Small intestine (tissue), 7 donors: Measurements from ENCODE around the gene ZFAND2A. TPM values are rescaled to one million over a fixed set of nuclear protein-coding genes. Genes with fewer than 3 reads are reported as not detected.

Experiments
- DNase-seq, 2 donors: peaks; one replicate each; pipeline versions ENCODE4 v3.0.0 to v3.0.0-alpha.2; 2013
- FAIRE-seq: peaks from 2 replicates; lab custom pipeline; 2012; peaks lifted over from hg19 to GRCh38; lab: Jason Lieb, UNC
- H3K27ac ChIP-seq, 3 donors: one replicate each; pipeline ENCODE4 v1.5.1; 2013; ENCODE audit warnings: low read length in 2 of 3, mild to moderate bottlenecking in 2 of 3, control low read depth in 1 of 3, inconsistent platforms in 1 of 3, low read depth in 1 of 3, moderate library complexity in 1 of 3
- H3K27me3 ChIP-seq, 3 donors: one replicate each; pipeline ENCODE4 v1.6.1; 2013; ENCODE audit warnings: low read length in 3 of 3, inconsistent platforms in 1 of 3; ENCODE audit not compliant: control insufficient read depth in 3 of 3, insufficient read depth in 3 of 3
- H3K36me3 ChIP-seq, 3 donors: one replicate each; pipeline ENCODE4 v1.6.1; 2013; ENCODE audit warnings: low read length in 3 of 3, inconsistent platforms in 1 of 3, low read depth in 1 of 3, mild to moderate bottlenecking in 1 of 3, moderate library complexity in 1 of 3; ENCODE audit not compliant: control insufficient read depth in 3 of 3, insufficient read depth in 2 of 3
- H3K4me1 ChIP-seq, 3 donors: one replicate each; pipeline ENCODE4 v1.6.1; 2013; ENCODE audit warnings: low read length in 2 of 3, inconsistent platforms in 1 of 3, low read depth in 1 of 3, mild to moderate bottlenecking in 1 of 3, moderate library complexity in 1 of 3; ENCODE audit not compliant: control insufficient read depth in 3 of 3, insufficient read depth in 2 of 3
- H3K4me3 ChIP-seq, 3 donors: one replicate each; pipeline ENCODE4 v1.5.1; 2013; ENCODE audit warnings: low read length in 3 of 3, control low read depth in 1 of 3, inconsistent platforms in 1 of 3, low read depth in 1 of 3, mild to moderate bottlenecking in 1 of 3, moderate library complexity in 1 of 3
- H3K9me3 ChIP-seq, 2 donors: one replicate each; pipeline ENCODE4 v1.6.1; 2013; ENCODE audit warnings: low read depth in 1 of 2, low read length in 1 of 2; ENCODE audit not compliant: control insufficient read depth in 2 of 2, insufficient read depth in 1 of 2
- WGBS, 3 donors: extraction: QIAGEN DNeasy Blood & Tissue Kit; methylation state at CpG; one replicate each; pipeline ENCODE4 v1.1.7; 2013; 5-methylcytosine and 5-hydroxymethylcytosine counted together
- polyA plus RNA-seq, 4 donors: library from polyadenylated mRNA; stranded (reverse) in 3 of 4; unstranded in 1 of 4; fragments of 200-250 nt in 3 of 4; fragments of 120-200 nt in 1 of 4; gene quantifications; one replicate each; pipeline versions ENCODE4 v1.2.1 to v1.2.3, GENCODE V29; 2013
- donor health status: healthy with polysubstance abuse.
- donor health status: control.
- donor health status: control.
- donor health status: Bipolar disorder and iron deficiency.
- donor health status: healthy.

Gene ZFAND2A
- polyA plus RNA-seq, 4 donors, result 18.7 to 84.5 (median 50.5) TPM

- Histone ChIP-seq H3K27me3 (no peaks in the 10 kb centered on the region), H3K9me3 (peaks cover 0 to 2% of the 10 kb centered on the region in 2 donors), H3K4me3 (no peak overlapping the region), H3K4me1 (no peaks in the 10 kb centered on the region), H3K36me3 (peaks cover 0 to 33% (median 2%) of the 10 kb centered on the region in 3 donors), H3K27ac (no peak overlapping the region)
- FAIRE-seq, result no peak
- 95 to 98% (median 98%) methylated on average over 9 to 13 of the region's 13 CpGs for WGBS, 3 donors
- DNase-seq, result no peak
Observed at GRCh38 chr7:1129431-1129830, 30.6 kb downstream of the ZFAND2A start.

GRCh38 chr7:1127001-1127400, 33.0 kb downstream of the ZFAND2A start:
- H3K9me3 ChIP-seq, result no peaks in the 10 kb centered on the region
- no peak for DNase-seq
- H3K36me3 ChIP-seq, result peaks cover 0 to 47% (median 2%) of the 10 kb centered on the region in 3 donors
- H3K4me1 ChIP-seq, result no peaks in the 10 kb centered on the region
- FAIRE-seq, result no peak
- 94 to 95% (median 94%) methylated on average over 7 of the region's 7 CpGs for WGBS, 3 donors
- no peak overlapping the region for H3K27ac ChIP-seq
- no peaks in the 10 kb centered on the region for H3K27me3 ChIP-seq
- no peak overlapping the region for H3K4me3 ChIP-seq

- DNase-seq, result no peak
- Histone ChIP-seq H3K4me3 (no peak overlapping the region), H3K27me3 (no peaks in the 10 kb centered on the region), H3K36me3 (peaks cover 0 to 49% (median 2%) of the 10 kb centered on the region in 3 donors), H3K9me3 (no peaks in the 10 kb centered on the region), H3K4me1 (no peaks in the 10 kb centered on the region), H3K27ac (no peak overlapping the region)
- FAIRE-seq, result no peak
- WGBS, 3 donors, result 97 to 98% (median 97%) methylated on average over 16 of the region's 16 CpGs
Observed at GRCh38 chr7:1125603-1125969, 34.4 kb downstream of the ZFAND2A start.

GRCh38 chr7:1124816-1125602, 35.0 kb downstream of the ZFAND2A start:
- Histone ChIP-seq H3K36me3 (peaks cover 0 to 46% (median 2%) of the 10 kb centered on the region in 3 donors), H3K27me3 (no peaks in the 10 kb centered on the region), H3K9me3 (no peaks in the 10 kb centered on the region), H3K4me3 (no peak overlapping the region), H3K4me1 (no peaks in the 10 kb centered on the region), H3K27ac (no peak overlapping the region)
- DNase-seq (no peak), FAIRE-seq (no peak)
- 74 to 79% (median 78%) methylated on average over 19 to 23 of the region's 23 CpGs for WGBS, 3 donors

- DNase-seq (no peak), FAIRE-seq (no peak)
- WGBS, 3 donors, result 75 to 89% (median 80%) methylated on average over 11 of the region's 11 CpGs
- Histone ChIP-seq H3K9me3 (no peaks in the 10 kb centered on the region), H3K36me3 (peaks cover 0 to 41% (median 2%) of the 10 kb centered on the region in 3 donors), H3K4me3 (no peak overlapping the region), H3K27ac (peak overlapping the region in 2 of 3 donors; percentile 11), H3K27me3 (no peaks in the 10 kb centered on the region), H3K4me1 (no peaks in the 10 kb centered on the region)
Observed at GRCh38 chr7:1124164-1124563, 35.8 kb downstream of the ZFAND2A start.

- H3K36me3 ChIP-seq, result peaks cover 0 to 41% (median 2%) of the 10 kb centered on the region in 3 donors
- no peak overlapping the region for H3K4me3 ChIP-seq
- no peaks in the 10 kb centered on the region for H3K27me3 ChIP-seq
- WGBS, 3 donors, result 49 to 78% (median 75%) methylated on average over 17 of the region's 17 CpGs
- H3K9me3 ChIP-seq, result no peaks in the 10 kb centered on the region
- peak overlapping the region in 1 of 3 donors; percentile 11 for H3K27ac ChIP-seq
- H3K4me1 ChIP-seq, result no peaks in the 10 kb centered on the region
- FAIRE-seq (no peak), DNase-seq (peak in 1 of 2 donors; percentile 37)
Observed at GRCh38 chr7:1123715-1124114, 36.3 kb downstream of the ZFAND2A start.

- DNase-seq (no peak), FAIRE-seq (no peak)
- Histone ChIP-seq H3K27me3 (no peaks in the 10 kb centered on the region), H3K4me1 (no peaks in the 10 kb centered on the region), H3K9me3 (no peaks in the 10 kb centered on the region), H3K36me3 (peaks cover 0 to 41% (median 2%) of the 10 kb centered on the region in 3 donors), H3K27ac (no peak overlapping the region), H3K4me3 (no peak overlapping the region)
- WGBS, 3 donors, result 78 to 93% (median 89%) methylated on average over 30 to 31 of the region's 31 CpGs
Observed at GRCh38 chr7:1122832-1123501, 37.0 kb downstream of the ZFAND2A start.

GRCh38 chr7:1121886-1122831, 37.8 kb downstream of the ZFAND2A start:
- no peaks in the 10 kb centered on the region for H3K4me1 ChIP-seq
- H3K27ac ChIP-seq, result no peak overlapping the region
- H3K36me3 ChIP-seq, result peaks cover 0 to 42% (median 2%) of the 10 kb centered on the region in 3 donors
- H3K4me3 ChIP-seq, result no peak overlapping the region
- WGBS, 3 donors, result 86 to 93% (median 90%) methylated on average over 27 to 28 of the region's 28 CpGs
- DNase-seq, result no peak
- no peak for FAIRE-seq
- H3K27me3 ChIP-seq, result no peaks in the 10 kb centered on the region
- no peaks in the 10 kb centered on the region for H3K9me3 ChIP-seq
